Activated CD8-positive, alpha-beta T cell treated with anti-CD3 and anti-CD28 coated beads, Interleukin-2, amount 10 ng/mL, durations not matched to agents 7 days and 5 days (primary cell): ENCODE results near the gene GARIN5A. TPM values are rescaled to one million over a fixed set of nuclear protein-coding genes. Genes with fewer than 3 reads are reported as not detected.
A peak's percentile ranks its signal among the peaks of the same experiment; 100 is the strongest.

Source experiments
- ATAC-seq: fragments of 150-1000 bp; cut with Tn5 transposase; one replicate; pipeline ENCODE4 v1.10.0; 2021; ENCODE audit warnings: moderate library complexity
- CTCF ChIA-PET: fragments of 350-600 bp; sonication (Branson Sonifier 250); formaldehyde crosslinking; loops from one replicate; lab custom pipeline; 2021; ENCODE audit warnings: antibody characterized with exemption; lab: Charles Lee
- POLR2A ChIA-PET: fragments of 350-600 bp; sonication (Branson Sonifier 250); formaldehyde crosslinking; loops from one replicate; lab custom pipeline; 2021; ENCODE audit warnings: antibody characterized with exemption; lab: Charles Lee
- DNase-seq: peaks from one replicate; pipeline ENCODE4 v3.0.0-alpha.2; 2020
- H3K27ac Mint-ChIP-seq: one replicate; pipeline ENCODE4 v1.8.0; 2021; ENCODE audit warnings: mild to moderate bottlenecking, mixed read lengths
- H3K27me3 Mint-ChIP-seq: one replicate; pipeline ENCODE4 v1.8.0; 2021; ENCODE audit warnings: low read depth, mixed read lengths
- H3K36me3 Mint-ChIP-seq: one replicate; pipeline ENCODE4 v1.8.0; 2021; ENCODE audit warnings: low read depth, mixed read lengths
- H3K4me1 Mint-ChIP-seq: one replicate; pipeline ENCODE4 v1.8.0; 2021; ENCODE audit warnings: low read depth, mixed read lengths
- H3K4me3 Mint-ChIP-seq: one replicate; pipeline ENCODE4 v1.8.0; 2021; ENCODE audit warnings: mild to moderate bottlenecking, mixed read lengths
- H3K9me3 Mint-ChIP-seq: one replicate; pipeline ENCODE4 v1.8.0; 2022; ENCODE audit warnings: mixed read lengths; ENCODE audit not compliant: insufficient read depth
- total RNA-seq, 2 experiments: library from RNA; stranded (reverse); gene quantifications; one replicate each; pipeline ENCODE4 v1.2.3, GENCODE V29; 2021

The GARIN5A gene
- under 1 TPM in 1 of 2 experiments, not detected in 1; 0.29 TPM for total RNA-seq

- Mint-ChIP-seq H3K4me3 (peak within 1 kb of the TSS; percentile 99), H3K4me1 (peaks cover 16% of the 10 kb centered on the region), H3K27ac (peak within 1 kb of the TSS; percentile 95), H3K9me3 (no peaks in the 10 kb centered on the region), H3K36me3 (peaks cover 24% of the 10 kb centered on the region), H3K27me3 (no peaks in the 10 kb centered on the region)
- DNase-seq (peak; percentile 95), ATAC-seq (peak; percentile 96)
- POLR2A ChIA-PET, result no interaction called here
- CTCF ChIA-PET, result no interaction called here
Measured at GRCh38 chr19:50476224-50476906, at the start of gene GARIN5A, which contains the start of gene EMC10. GARIN5A (minus strand) TSS chr19:50476848; CDS start chr19:50476388, 460 bp downstream. EMC10 (plus strand) TSS chr19:50476507; CDS start chr19:50476545, 38 bp downstream.

- Mint-ChIP-seq H3K9me3 (no peaks in the 10 kb centered on the region), H3K4me3 (no peak overlapping the region), H3K4me1 (no peaks in the 10 kb centered on the region), H3K36me3 (no peaks in the 10 kb centered on the region), H3K27ac (no peak overlapping the region), H3K27me3 (no peaks in the 10 kb centered on the region)
- no peak for ATAC-seq
- no peak for DNase-seq
- POLR2A ChIA-PET, result no interaction called here
- CTCF ChIA-PET, result no interaction called here
Measured at GRCh38 chr19:50522881-50523280, 46.2 kb upstream of the GARIN5A start.

- DNase-seq, result no peak
- H3K27me3 Mint-ChIP-seq, result no peaks in the 10 kb centered on the region
- ATAC-seq, result no peak
- CTCF ChIA-PET, result no interaction called here
- POLR2A ChIA-PET, result no interaction called here
- no peaks in the 10 kb centered on the region for H3K36me3 Mint-ChIP-seq
- no peak overlapping the region for H3K27ac Mint-ChIP-seq
- H3K9me3 Mint-ChIP-seq, result no peaks in the 10 kb centered on the region
- H3K4me3 Mint-ChIP-seq, result no peak overlapping the region
- no peaks in the 10 kb centered on the region for H3K4me1 Mint-ChIP-seq
Measured at GRCh38 chr19:50520822-50521465, 44.3 kb upstream of the GARIN5A start.

- Mint-ChIP-seq H3K36me3 (no peaks in the 10 kb centered on the region), H3K4me1 (peaks cover 2% of the 10 kb centered on the region), H3K9me3 (no peaks in the 10 kb centered on the region), H3K27me3 (no peaks in the 10 kb centered on the region), H3K4me3 (no peak overlapping the region), H3K27ac (no peak overlapping the region)
- POLR2A ChIA-PET, result interaction anchor here (0.7 to 1.4 kb wide), 2 partner anchors 8 to 10 kb away, joined by 3 to 4 read pairs; partner anchors contain the start of gene JOSD2
- DNase-seq (no peak), ATAC-seq (no peak)
- CTCF ChIA-PET, result no interaction called here
Measured at GRCh38 chr19:50519006-50519575, 42.4 kb upstream of the GARIN5A start.

GRCh38 chr19:50518091-50519005 lies 41.7 kb upstream of the GARIN5A start:
- Mint-ChIP-seq H3K4me1 (peaks cover 2% of the 10 kb centered on the region), H3K27ac (no peak overlapping the region), H3K36me3 (no peaks in the 10 kb centered on the region), H3K4me3 (no peak overlapping the region), H3K27me3 (no peaks in the 10 kb centered on the region), H3K9me3 (no peaks in the 10 kb centered on the region)
- CTCF ChIA-PET, result no interaction called here
- POLR2A ChIA-PET, result interaction anchor here (0.7 kb wide), 1 partner anchor 11 kb away, joined by 4 read pairs; no protein-coding TSS in a partner anchor
- ATAC-seq (no peak), DNase-seq (no peak)

GRCh38 chr19:50517704-50518075 lies 41.0 kb upstream of the GARIN5A start:
- H3K36me3 Mint-ChIP-seq, result no peaks in the 10 kb centered on the region
- no peak for DNase-seq
- ATAC-seq, result no peak
- H3K4me3 Mint-ChIP-seq, result no peak overlapping the region
- peaks cover 2% of the 10 kb centered on the region for H3K4me1 Mint-ChIP-seq
- H3K9me3 Mint-ChIP-seq, result no peaks in the 10 kb centered on the region
- ChIA-PET POLR2A (no interaction called here), CTCF (no interaction called here)
- no peak overlapping the region for H3K27ac Mint-ChIP-seq
- no peaks in the 10 kb centered on the region for H3K27me3 Mint-ChIP-seq

GRCh38 chr19:50516964-50517703 lies 40.5 kb upstream of the GARIN5A start:
- H3K27ac Mint-ChIP-seq, result no peak overlapping the region
- no peak overlapping the region for H3K4me3 Mint-ChIP-seq
- POLR2A ChIA-PET, result no interaction called here
- ATAC-seq (no peak), DNase-seq (no peak)
- CTCF ChIA-PET, result interaction anchor here (1.5 kb wide), 1 partner anchor 40 kb away, joined by 6 read pairs; no protein-coding TSS in a partner anchor
- no peaks in the 10 kb centered on the region for H3K27me3 Mint-ChIP-seq
- H3K9me3 Mint-ChIP-seq, result no peaks in the 10 kb centered on the region
- no peaks in the 10 kb centered on the region for H3K36me3 Mint-ChIP-seq
- H3K4me1 Mint-ChIP-seq, result peaks cover 2% of the 10 kb centered on the region

- Mint-ChIP-seq H3K36me3 (no peaks in the 10 kb centered on the region), H3K9me3 (no peaks in the 10 kb centered on the region), H3K4me1 (peaks cover 5% of the 10 kb centered on the region), H3K27me3 (no peaks in the 10 kb centered on the region), H3K27ac (no peak overlapping the region), H3K4me3 (no peak overlapping the region)
- CTCF ChIA-PET, result interaction anchor here (1.5 kb wide), 1 partner anchor 40 kb away, joined by 6 read pairs; no protein-coding TSS in a partner anchor
- DNase-seq, result no peak
- no peak for ATAC-seq
- POLR2A ChIA-PET, result no interaction called here
Measured at GRCh38 chr19:50516456-50516855, 39.8 kb upstream of the GARIN5A start.

GRCh38 chr19:50515168-50515561 lies 38.5 kb upstream of the GARIN5A start:
- no peak for ATAC-seq
- Mint-ChIP-seq H3K9me3 (no peaks in the 10 kb centered on the region), H3K27ac (no peak overlapping the region), H3K4me1 (peaks cover 15% of the 10 kb centered on the region), H3K36me3 (no peaks in the 10 kb centered on the region), H3K4me3 (no peak overlapping the region), H3K27me3 (no peaks in the 10 kb centered on the region)
- DNase-seq, result no peak
- CTCF ChIA-PET, result interaction anchor here (1.5 kb wide), 1 partner anchor 42 kb away, joined by 6 read pairs; no protein-coding TSS in a partner anchor
- POLR2A ChIA-PET, result no interaction called here

- CTCF ChIA-PET, result no interaction called here
- Mint-ChIP-seq H3K9me3 (no peaks in the 10 kb centered on the region), H3K27me3 (no peaks in the 10 kb centered on the region), H3K36me3 (no peaks in the 10 kb centered on the region), H3K4me3 (no peak overlapping the region), H3K27ac (no peak overlapping the region), H3K4me1 (peaks cover 17% of the 10 kb centered on the region)
- POLR2A ChIA-PET, result no interaction called here
- ATAC-seq (no peak), DNase-seq (no peak)
Measured at GRCh38 chr19:50514346-50515167, 37.9 kb upstream of the GARIN5A start.
